Neuronal stem cell (in vitro differentiated cells): Measurements from ENCODE around the gene LINC01488.

Experiments
- DNase-seq: peaks from one replicate; pipeline ENCODE4 v3.0.0-alpha.2; 2013; ENCODE audit warnings: low spot score
- H2AFZ ChIP-seq: one replicate; pipeline ENCODE4 v1.6.1; 2013; ENCODE audit warnings: mild to moderate bottlenecking, low read length, inconsistent platforms
- H2AK5ac ChIP-seq: 2 replicates; pipeline ENCODE4 v1.6.1; 2013; ENCODE audit warnings: low read depth, mild to moderate bottlenecking, inconsistent platforms, low read length, moderate library complexity, mixed read lengths
- H2BK120ac ChIP-seq: 2 replicates; pipeline ENCODE4 v1.6.1; 2013; ENCODE audit warnings: low read depth, mild to moderate bottlenecking, inconsistent platforms, low read length, moderate library complexity, mixed read lengths
- H2BK12ac ChIP-seq: one replicate; pipeline ENCODE4 v1.6.1; 2013; ENCODE audit warnings: low read length, inconsistent platforms
- H2BK15ac ChIP-seq: 2 replicates; pipeline ENCODE4 v1.6.1; 2013; ENCODE audit warnings: mild to moderate bottlenecking, low read length, inconsistent platforms, mixed read lengths
- H2BK5ac ChIP-seq: one replicate; pipeline ENCODE4 v1.6.1; 2013; ENCODE audit warnings: inconsistent platforms, mild to moderate bottlenecking, low read length, moderate library complexity
- H3K14ac ChIP-seq: one replicate; pipeline ENCODE4 v1.6.1; 2013; ENCODE audit warnings: low read length, inconsistent platforms
- H3K18ac ChIP-seq: 2 replicates; pipeline ENCODE4 v1.6.1; 2013; ENCODE audit warnings: low read length, inconsistent platforms
- H3K23ac ChIP-seq: 2 replicates; pipeline ENCODE4 v1.6.1; 2013; ENCODE audit warnings: low read depth, mild to moderate bottlenecking, mixed read lengths, low read length, inconsistent platforms; ENCODE audit not compliant: poor library complexity
- H3K27ac ChIP-seq: replicated peaks from 3 replicates; pipeline ENCODE4 v1.5.1; 2013; ENCODE audit warnings: low read length, inconsistent platforms
- H3K27me3 ChIP-seq, 3 experiments: 2 replicates each; pipeline ENCODE4 v1.6.1; 2013; ENCODE audit warnings: low read length in 3 of 3, mild to moderate bottlenecking in 2 of 3, inconsistent platforms in 1 of 3, low read depth in 1 of 3, mixed read lengths in 1 of 3, moderate library complexity in 1 of 3; ENCODE audit not compliant: control insufficient read depth in 3 of 3, insufficient read depth in 3 of 3
- H3K36me3 ChIP-seq, 2 donors: replicated peaks in 1 of 2; 2 replicates each; pipeline ENCODE4 v1.6.1; 2013; ENCODE audit warnings: low read length in 2 of 2; ENCODE audit not compliant: control insufficient read depth in 2 of 2, insufficient read depth in 2 of 2
- H3K4ac ChIP-seq: 2 replicates; pipeline ENCODE4 v1.6.1; 2013; ENCODE audit warnings: inconsistent platforms, mild to moderate bottlenecking, low read length, moderate library complexity
- H3K4me1 ChIP-seq, 2 donors: 1 replicate in 1 of 2; 2 replicates in 1 of 2; pipeline ENCODE4 v1.6.1; 2013; ENCODE audit warnings: low read length in 2 of 2, low read depth in 1 of 2; ENCODE audit not compliant: control insufficient read depth in 2 of 2, insufficient read depth in 1 of 2
- H3K4me2 ChIP-seq: one replicate; pipeline ENCODE4 v1.6.1; 2013; ENCODE audit warnings: mild to moderate bottlenecking, low read length, inconsistent platforms; ENCODE audit not compliant: insufficient read depth, poor library complexity, severe bottlenecking
- H3K4me3 ChIP-seq, 2 donors: 2 replicates each; pipeline ENCODE4 v1.5.1; 2013; ENCODE audit warnings: low read length in 2 of 2, mild to moderate bottlenecking in 2 of 2, inconsistent platforms in 1 of 2, moderate library complexity in 1 of 2
- H3K79me1 ChIP-seq: one replicate; pipeline ENCODE4 v1.6.1; 2013; ENCODE audit warnings: low read depth, mild to moderate bottlenecking, inconsistent platforms, low read length, moderate library complexity
- H3K9ac ChIP-seq: one replicate; pipeline ENCODE4 v1.6.1; 2013; ENCODE audit warnings: mild to moderate bottlenecking, low read depth, low read length, inconsistent platforms; ENCODE audit not compliant: poor library complexity
- H3K9me3 ChIP-seq, 2 donors: replicated peaks in 1 of 2; 2 replicates each; pipeline versions ENCODE3 to v1.6.1; 2013; ENCODE audit warnings: low read length in 2 of 2, mild to moderate bottlenecking in 2 of 2, inconsistent platforms in 1 of 2, low read depth in 1 of 2, mixed read lengths in 1 of 2, moderate library complexity in 1 of 2; ENCODE audit not compliant: control insufficient read depth in 2 of 2, insufficient read depth in 1 of 2
- H4K8ac ChIP-seq: one replicate; pipeline ENCODE4 v1.6.1; 2013; ENCODE audit warnings: low read depth, mild to moderate bottlenecking, inconsistent platforms, low read length, moderate library complexity
- H4K91ac ChIP-seq: one replicate; pipeline ENCODE4 v1.6.1; 2013; ENCODE audit warnings: low read length, low read depth, mild to moderate bottlenecking, inconsistent platforms; ENCODE audit not compliant: poor library complexity
- WGBS, 2 donors: extraction: QIAGEN DNeasy Blood & Tissue Kit; methylation state at CpG; one replicate each; pipeline ENCODE4 v1.1.7; 2013; ENCODE audit warnings: missing lambda C conversion rate in 2 of 2, mixed read lengths in 1 of 2; ENCODE audit not compliant: insufficient read length in 2 of 2, insufficient replicate concordance in 1 of 2; ENCODE audit errors: extremely low coverage in 2 of 2; 5-methylcytosine and 5-hydroxymethylcytosine counted together

Gene LINC01488

DNA sequence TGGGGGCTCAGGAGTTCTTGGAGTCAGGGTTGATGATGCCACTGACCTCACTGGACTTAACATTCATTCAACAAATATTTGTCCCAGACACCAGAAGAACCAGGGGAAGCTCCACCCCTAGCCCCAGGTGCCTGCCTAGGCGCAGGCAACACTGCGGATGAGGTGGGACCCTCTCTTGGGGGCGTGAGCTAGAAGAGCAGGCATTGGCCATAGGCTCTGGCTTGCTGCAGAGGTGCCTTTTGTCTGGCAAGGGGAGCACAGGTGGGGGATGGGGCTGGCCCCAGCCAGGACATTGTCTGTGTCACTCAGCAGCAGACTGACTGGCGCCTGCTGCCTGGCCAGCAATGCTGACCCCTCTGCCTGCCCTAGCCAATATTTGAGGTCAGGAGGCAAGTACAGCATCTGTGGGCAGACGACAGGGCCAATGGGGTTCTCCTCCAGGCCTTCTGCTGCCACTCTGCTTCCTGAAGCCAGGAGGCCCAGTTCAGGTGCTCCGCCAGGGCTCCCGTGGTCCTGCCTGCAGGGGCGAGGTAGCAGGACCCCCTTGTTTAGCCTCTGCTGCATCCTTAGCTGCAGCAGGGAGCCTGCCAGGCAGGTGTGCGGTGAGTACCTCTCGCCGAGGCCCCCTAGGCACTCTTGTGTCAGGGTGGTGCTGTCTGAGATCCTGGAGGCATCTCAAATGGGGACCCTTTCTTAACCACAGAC, 4.0 kb downstream of the LINC01488 start:
- no peak overlapping the region for H2BK15ac ChIP-seq
- no peak overlapping the region for H3K4me3 ChIP-seq
- no peaks in the 10 kb centered on the region for H3K9me3 ChIP-seq
- no peak overlapping the region for H4K8ac ChIP-seq
- no CpG with 5 or more reads among the region's 11 CpGs for WGBS, 2 donors
- no peak overlapping the region for H3K14ac ChIP-seq
- no peak overlapping the region for H3K23ac ChIP-seq
- peak overlapping the region; percentile 5 for H4K91ac ChIP-seq
- H3K27ac ChIP-seq, result no peak overlapping the region
- DNase-seq, result no peak
- H2AK5ac ChIP-seq, result peak overlapping the region; percentile 90
- H3K36me3 ChIP-seq, result no peaks in the 10 kb centered on the region
- peak overlapping the region; percentile 70 for H2BK12ac ChIP-seq
- H2AFZ ChIP-seq, result no peak overlapping the region
- no peak overlapping the region for H3K4ac ChIP-seq
- no peaks in the 10 kb centered on the region for H3K27me3 ChIP-seq
- H3K4me2 ChIP-seq, result no peak overlapping the region
- H3K18ac ChIP-seq, result peak overlapping the region; percentile 53
- no peaks in the 10 kb centered on the region for H3K79me1 ChIP-seq
- peak overlapping the region; percentile 4 for H2BK120ac ChIP-seq
- H2BK5ac ChIP-seq, result peak overlapping the region; percentile 2
- no peak overlapping the region for H3K9ac ChIP-seq
- peaks cover 16 to 19% of the 10 kb centered on the region in 2 donors for H3K4me1 ChIP-seq

DNA sequence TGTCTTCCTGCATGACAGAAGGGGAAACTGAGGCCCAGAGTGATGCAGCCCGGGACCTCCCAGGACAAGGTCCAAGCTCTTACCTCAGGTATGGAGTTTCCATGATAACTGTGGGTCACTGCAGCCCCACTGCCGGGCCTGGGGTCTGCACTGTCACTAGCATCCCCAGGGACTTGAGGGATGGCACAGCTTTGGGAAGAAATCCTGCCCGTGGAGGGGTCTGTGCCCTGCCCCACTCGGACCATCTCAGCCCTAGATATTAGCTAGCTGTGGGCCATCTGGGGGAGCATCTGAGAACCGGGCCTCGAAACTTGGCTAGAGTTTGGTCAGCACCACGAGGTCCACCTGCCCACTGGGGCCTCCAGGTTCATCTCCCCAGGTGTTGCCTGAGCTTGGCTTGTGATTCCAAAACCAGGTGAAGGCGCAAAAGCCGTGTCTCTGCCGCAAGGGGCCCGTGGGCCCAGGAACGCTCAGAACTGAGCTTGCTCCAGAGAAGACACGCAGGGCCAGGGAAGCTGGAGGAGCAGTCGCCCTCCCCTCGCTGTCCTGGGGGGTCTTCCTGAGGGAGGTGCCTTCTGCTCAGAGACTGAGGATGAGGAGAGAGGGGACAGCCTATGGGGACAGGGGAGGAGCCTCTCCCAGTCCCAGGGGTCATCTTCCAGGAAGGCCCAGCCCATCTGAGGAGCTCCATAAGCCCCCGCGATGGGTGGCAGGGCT, 4.8 kb downstream of the LINC01488 start:
- Histone ChIP-seq H3K36me3 (no peaks in the 10 kb centered on the region), H4K91ac (peak overlapping the region; percentile 5)
- WGBS, 2 donors, result no CpG with 5 or more reads among the region's 17 CpGs

DNA sequence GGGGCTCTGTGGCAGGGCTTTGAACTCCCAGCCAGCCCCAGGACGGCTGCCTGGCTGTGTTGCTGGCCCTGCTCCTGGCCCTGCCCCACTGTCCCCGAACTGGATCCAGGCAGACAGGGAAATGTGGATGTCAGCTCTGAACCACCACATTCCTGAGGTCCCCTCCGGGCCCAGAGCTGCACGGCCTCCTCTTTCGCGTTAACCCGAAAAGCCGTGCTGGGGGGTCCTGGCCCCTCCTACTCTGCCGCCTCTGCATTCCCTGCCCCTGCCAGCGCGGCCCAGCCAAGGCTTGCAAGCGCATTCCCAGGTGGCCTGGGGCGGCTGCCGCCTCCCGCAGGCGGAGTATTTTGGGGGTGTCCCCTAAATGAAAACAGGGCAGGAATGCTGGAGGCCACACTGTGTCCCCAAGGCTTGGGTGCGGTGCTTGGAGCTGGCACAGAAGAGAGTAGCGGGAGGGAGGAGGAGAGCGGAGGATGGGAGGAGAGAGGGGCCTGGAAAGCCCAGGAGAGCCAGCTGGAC, 5.4 kb downstream of the LINC01488 start:
- H3K4me3 ChIP-seq, result no peak overlapping the region
- H3K4me2 ChIP-seq, result no peak overlapping the region
- H2BK120ac ChIP-seq, result peak overlapping the region; percentile 22
- peaks cover 16 to 20% of the 10 kb centered on the region in 2 donors for H3K4me1 ChIP-seq
- no peak overlapping the region for H3K27ac ChIP-seq
- peak overlapping the region; percentile 39 for H3K4ac ChIP-seq
- H2BK5ac ChIP-seq, result peak overlapping the region; percentile 19
- DNase-seq, result no peak
- H3K14ac ChIP-seq, result no peak overlapping the region
- no peaks in the 10 kb centered on the region for H3K36me3 ChIP-seq
- no CpG with 5 or more reads among the region's 19 CpGs for WGBS, 2 donors
- no peak overlapping the region for H3K9ac ChIP-seq
- H2BK12ac ChIP-seq, result peak overlapping the region; percentile 99
- H3K23ac ChIP-seq, result no peak overlapping the region
- H4K91ac ChIP-seq, result no peak overlapping the region
- no peak overlapping the region for H4K8ac ChIP-seq
- no peaks in the 10 kb centered on the region for H3K27me3 ChIP-seq
- H2AK5ac ChIP-seq, result peak overlapping the region; percentile 90
- H3K18ac ChIP-seq, result peak overlapping the region; percentile 81
- H2AFZ ChIP-seq, result no peak overlapping the region
- H2BK15ac ChIP-seq, result peak overlapping the region; percentile 99
- H3K9me3 ChIP-seq, result no peaks in the 10 kb centered on the region
- H3K79me1 ChIP-seq, result no peaks in the 10 kb centered on the region

More for the DNA sequence above, 4.8 kb downstream of the LINC01488 start:
- no peak overlapping the region for H3K23ac ChIP-seq
- no peaks in the 10 kb centered on the region for H3K27me3 ChIP-seq
- H4K8ac ChIP-seq, result no peak overlapping the region
- peaks cover 16 to 20% of the 10 kb centered on the region in 2 donors for H3K4me1 ChIP-seq
- no peak overlapping the region for H3K4me3 ChIP-seq
- H3K27ac ChIP-seq, result no peak overlapping the region
- H3K14ac ChIP-seq, result no peak overlapping the region
- no peaks in the 10 kb centered on the region for H3K79me1 ChIP-seq
- H2AK5ac ChIP-seq, result peak overlapping the region; percentile 90
- no peak overlapping the region for H3K4ac ChIP-seq
- H2BK5ac ChIP-seq, result peak overlapping the region; percentile 19
- no peak for DNase-seq
- H3K9me3 ChIP-seq, result no peaks in the 10 kb centered on the region
- peak overlapping the region; percentile 53 for H3K18ac ChIP-seq
- H3K9ac ChIP-seq, result no peak overlapping the region
- no peak overlapping the region for H2AFZ ChIP-seq
- peak overlapping the region; percentile 60 for H2BK15ac ChIP-seq
- H2BK12ac ChIP-seq, result peak overlapping the region; percentile 70
- H3K4me2 ChIP-seq, result no peak overlapping the region
- H2BK120ac ChIP-seq, result peak overlapping the region; percentile 22

DNA sequence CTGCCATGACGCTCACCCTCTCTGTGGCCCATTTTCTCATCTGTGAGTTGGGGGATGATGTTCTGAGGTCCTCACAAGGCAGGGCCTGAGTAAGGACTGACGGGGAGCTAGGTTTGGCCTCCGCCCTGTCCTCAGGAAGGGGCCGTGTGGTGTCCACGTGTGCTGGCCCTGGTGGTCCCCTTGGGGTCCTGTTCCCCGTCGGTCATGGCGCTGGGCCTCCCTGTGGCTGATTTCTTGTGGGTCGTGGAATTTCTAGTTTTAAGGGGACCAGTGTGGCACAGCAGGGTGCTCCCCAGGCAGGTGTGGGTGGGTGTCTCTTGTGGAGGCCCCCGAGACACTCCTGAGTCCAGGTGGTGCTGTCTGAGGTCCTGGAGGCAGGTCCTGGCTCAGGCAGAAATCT, 5.9 kb downstream of the LINC01488 start:
- DNase-seq, result no peak
- Histone ChIP-seq H3K4ac (peak overlapping the region; percentile 39), H3K4me2 (no peak overlapping the region), H2BK15ac (peak overlapping the region; percentile 99), H3K4me1 (peaks cover 16 to 21% of the 10 kb centered on the region in 2 donors), H2AFZ (no peak overlapping the region), H3K27ac (no peak overlapping the region), H3K14ac (peak overlapping the region; percentile 26), H2BK120ac (no peak overlapping the region), H3K4me3 (no peak overlapping the region), H3K18ac (peak overlapping the region; percentile 81), H3K79me1 (no peaks in the 10 kb centered on the region), H3K27me3 (no peaks in the 10 kb centered on the region), H3K9me3 (no peaks in the 10 kb centered on the region), H2BK12ac (peak overlapping the region; percentile 99), H3K36me3 (no peaks in the 10 kb centered on the region), H2BK5ac (no peak overlapping the region), H4K91ac (no peak overlapping the region), H2AK5ac (peak overlapping the region; percentile 90), H3K9ac (peak overlapping the region; percentile 13), H4K8ac (no peak overlapping the region), H3K23ac (no peak overlapping the region)
- WGBS, 2 donors, result no CpG with 5 or more reads among the region's 10 CpGs
